Measurements from ENCODE around the gene MOGAT1.
"Not testable (repeated sequence)": the region's sequence is repeated elsewhere in the genome, so short reads cannot be mapped to it uniquely, and the experiment has no call there.

Gene MOGAT1

GRCh38 chr2:222713002-222713401 lies 41.5 kb downstream of the MOGAT1 start:
- DNase-seq = no peak

DNA sequence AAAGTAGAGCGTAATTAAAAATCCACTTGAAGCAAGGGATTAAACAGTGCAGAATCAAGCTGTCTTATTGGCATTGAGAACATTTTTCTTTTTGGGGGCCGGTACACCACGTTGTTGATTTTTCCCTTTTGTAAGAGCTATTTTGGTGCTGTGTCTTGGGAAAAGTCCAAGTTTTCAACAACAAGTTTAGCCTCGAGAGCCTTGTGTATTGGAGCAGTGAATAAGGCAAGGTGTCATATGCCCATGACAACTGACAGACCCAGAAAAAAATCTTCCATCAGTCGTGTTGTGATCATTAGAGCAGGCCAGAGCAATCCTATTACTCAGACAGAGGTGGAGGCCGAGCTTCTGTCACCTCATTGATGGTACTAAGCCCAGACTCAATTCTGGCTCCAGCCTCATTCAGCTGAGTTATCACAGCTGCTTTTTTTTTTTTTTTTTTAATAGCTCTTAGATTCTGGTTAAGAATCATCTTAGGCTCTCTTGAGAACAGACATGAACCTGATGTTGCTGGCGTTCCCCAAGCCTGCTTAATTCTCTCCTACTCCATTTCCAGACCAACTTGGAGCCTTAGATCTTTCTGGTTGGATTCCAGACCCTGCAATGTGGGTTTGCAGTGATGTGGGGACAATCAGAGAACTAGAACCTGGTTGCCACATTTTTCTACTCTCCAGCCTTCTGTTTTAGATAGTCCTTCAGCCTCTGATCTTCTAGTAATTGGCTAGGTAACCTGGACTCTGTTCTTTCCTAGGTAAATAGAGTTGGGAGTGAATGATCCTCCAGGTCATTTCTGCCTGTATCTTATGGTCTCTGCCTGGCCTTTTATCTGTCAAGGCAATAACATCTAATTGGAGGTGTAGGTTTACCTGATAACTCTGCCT lies 43.1 kb downstream of the MOGAT1 start:
- no peak for DNase-seq

DNA sequence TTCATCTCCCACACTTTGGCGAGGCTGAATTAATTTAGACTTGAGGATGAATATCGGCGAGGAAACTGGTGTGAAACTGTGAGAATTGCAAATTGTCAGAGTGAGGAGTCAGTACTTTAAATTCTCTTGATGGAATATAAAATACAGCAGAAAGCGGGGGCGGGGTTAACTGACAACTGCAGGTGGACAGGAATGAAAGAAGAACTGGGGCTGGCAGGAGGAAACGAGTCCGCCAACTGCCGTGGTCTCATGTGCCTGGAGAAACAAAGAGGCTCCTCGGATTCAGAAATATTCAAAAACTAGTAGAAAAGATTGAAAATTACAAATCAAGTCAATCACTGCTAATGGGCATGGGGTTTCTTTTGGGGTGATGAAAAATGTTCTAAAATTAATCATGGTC lies 44.3 kb downstream of the MOGAT1 start:
- DNase-seq = no peak

DNA sequence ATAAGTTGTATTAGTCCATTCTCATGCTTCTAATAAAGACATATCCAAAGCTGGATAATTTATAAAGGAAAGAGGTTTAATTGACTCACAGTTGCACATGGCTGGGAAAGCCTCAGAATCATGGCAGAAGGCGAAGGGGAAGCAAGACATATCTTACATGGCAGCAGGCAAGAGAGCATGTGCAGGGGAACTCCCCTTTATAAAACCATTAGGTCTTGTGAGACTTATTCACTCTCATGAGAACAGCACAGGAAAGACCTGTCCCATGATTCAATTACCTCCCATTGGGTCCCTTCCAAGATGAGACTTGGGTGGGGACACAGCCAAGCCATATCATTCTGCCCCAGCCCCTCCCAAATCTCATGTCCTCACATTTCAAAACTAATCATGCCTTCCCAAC lies 48.3 kb downstream of the MOGAT1 start:
- DNase-seq = not testable (repeated sequence)

DNA sequence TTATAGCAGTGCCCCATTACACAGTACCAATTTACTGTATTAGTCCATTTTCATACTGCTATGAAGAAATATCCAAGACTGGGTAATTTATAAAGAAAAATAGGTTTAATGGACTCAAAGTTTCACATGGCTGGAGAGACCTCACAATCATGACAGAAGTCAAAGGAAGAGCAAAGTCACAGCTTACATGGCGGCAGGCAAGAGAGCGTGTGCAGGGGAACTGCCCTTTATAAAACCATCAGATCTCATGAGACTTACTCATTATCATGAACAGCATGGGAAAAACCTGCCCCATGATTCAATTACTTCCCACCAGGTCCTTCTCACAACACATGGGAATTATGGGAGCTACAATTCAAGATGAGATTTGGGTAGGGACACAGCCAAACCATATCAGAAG lies 50.1 kb downstream of the MOGAT1 start:
- not testable (repeated sequence) for DNase-seq

DNA sequence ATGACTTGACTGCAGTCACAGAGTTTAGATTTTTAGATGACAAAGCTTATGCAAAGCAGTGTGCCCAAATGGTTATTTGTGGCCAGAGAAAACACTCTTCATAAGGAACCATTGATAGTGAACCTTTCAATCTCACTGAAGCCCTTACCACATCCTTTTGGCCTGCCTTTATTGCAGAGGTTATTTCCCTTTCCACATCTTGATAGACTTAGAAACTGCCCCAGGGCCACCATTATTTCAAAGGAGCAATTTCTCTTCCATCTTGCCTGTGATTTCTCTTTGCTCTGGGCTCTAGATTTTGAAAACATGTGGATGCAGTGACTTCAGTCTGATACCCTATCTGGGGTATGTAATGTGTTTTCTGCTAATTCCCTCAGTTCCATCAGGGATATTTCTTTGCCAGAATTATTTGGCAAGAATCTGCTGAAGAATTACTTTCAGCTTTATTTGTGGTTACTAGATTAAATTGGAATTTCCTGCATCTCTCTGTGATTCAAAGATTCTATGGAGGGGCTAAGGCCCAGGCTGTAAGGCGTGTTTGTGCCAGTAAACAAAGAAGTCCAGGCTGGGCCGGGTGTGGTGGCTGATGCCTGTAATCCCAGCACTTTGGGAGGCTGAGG lies 51.0 kb downstream of the MOGAT1 start:
- DNase-seq = no peak

GRCh38 chr2:222724208-222724607 lies 52.8 kb downstream of the MOGAT1 start:
- DNase-seq = no peak

- DNase-seq = no peak
These were observed 57.2 kb downstream of the MOGAT1 start for GRCh38 chr2:222728621-222729020.

- no peak for DNase-seq
These were observed 59.0 kb downstream of the MOGAT1 start for GRCh38 chr2:222730366-222730999.

DNA sequence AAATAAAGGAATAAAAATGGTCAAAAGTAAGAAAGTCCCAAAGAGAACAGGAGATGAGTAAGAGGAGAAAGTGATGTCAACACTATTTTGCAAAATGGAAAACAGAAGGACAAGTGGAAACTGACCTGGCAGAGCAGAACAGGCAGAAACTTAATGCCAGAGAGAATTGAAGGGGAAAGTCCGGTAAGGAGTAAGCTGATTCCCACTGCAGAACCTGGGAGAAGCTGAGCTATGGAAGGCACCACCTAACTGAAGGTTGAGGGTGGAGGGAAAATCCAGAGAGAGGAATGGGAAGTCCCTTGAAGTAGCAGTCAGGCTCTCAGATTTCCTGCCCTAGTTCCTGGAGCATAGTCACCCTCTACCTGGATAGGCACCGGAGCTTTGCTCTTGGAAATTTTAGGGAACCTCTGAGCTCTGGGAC lies 59.8 kb downstream of the MOGAT1 start:
- no peak for DNase-seq

- no peak for DNase-seq
These were observed 61.2 kb downstream of the MOGAT1 start for GRCh38 chr2:222732489-222733178.

DNA sequence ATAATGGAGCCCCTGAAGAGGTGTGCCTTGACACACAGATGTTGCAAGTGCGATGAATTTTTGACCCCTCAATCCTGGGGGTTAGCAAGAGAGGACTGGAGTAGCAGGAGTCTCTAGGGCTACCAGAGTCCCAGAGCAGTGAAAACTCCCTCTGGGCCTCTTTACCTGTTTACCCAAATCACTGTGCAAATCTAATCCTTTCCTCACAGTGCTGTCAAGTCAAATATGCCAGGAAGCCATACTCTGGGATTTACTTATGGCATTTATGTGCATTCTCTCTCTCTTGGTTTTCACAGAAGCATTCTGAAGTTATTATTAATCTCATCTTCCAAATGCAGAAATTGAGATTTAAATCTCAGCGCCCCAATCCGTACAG lies 62.0 kb downstream of the MOGAT1 start:
- DNase-seq = no peak

DNA sequence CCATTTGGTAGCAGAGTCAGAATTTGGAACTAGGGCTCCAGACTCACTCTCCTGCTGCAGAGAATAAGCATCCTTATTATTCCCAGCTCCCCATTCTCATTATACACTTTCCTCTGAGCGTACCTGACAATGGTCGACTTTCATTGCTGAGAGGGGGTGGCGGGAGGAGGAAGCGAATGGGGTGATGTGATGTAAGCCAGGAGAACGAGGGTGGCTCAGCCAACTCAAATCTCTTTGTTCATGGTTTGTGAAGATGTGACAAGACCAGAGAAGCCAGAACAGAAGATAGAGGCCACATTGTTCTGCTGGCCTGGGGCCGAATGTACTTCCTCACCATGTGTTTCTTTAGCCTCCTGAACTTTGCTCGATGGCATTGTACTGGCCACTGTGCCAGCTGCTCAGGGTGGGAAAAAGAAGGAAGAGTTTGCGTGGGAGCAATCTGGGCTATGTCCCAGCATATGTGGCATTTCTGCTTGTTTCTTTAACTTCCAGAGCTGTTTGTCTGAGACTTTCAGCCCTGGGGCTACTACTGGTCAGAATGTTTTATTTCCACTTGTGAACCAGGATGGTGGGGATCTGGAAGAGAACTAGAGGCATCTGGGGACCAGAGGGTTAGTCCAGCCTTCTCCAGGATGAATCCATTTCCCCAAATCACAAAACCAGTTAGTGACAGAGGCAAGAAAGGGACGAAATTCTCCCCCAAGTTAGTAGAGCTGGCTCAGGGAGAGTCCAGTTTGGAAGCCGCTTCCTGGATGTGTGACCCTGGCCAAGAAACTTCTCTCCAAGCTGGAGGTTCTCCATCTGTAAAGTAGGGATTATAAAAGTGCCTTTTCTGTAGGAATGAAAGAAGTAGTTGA lies 62.6 kb downstream of the MOGAT1 start:
- DNase-seq = no peak

GRCh38 chr2:222734703-222735014 lies 63.2 kb downstream of the MOGAT1 start:
- no peak for DNase-seq

DNA sequence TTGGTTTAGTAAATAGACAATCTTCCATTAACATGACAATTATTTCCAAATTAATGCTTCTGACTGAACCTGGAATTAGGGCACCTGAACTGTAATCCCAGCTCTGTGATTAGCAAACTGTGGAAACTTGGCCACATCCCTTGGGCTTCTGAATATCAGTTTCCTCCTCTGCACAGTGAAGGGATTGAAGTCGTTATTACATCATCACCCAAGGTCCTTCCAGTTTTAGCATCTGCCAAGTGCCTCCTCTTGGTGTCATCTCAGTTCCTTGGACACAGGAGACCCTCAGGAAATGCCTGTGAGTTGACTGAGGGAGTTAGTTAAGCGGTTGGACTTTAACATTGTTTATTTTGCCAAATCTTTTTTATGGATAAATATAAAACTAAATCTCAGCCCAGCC lies 64.8 kb downstream of the MOGAT1 start:
- no peak for DNase-seq

GRCh38 chr2:222736924-222737323 lies 65.5 kb downstream of the MOGAT1 start:
- DNase-seq = no peak

DNA sequence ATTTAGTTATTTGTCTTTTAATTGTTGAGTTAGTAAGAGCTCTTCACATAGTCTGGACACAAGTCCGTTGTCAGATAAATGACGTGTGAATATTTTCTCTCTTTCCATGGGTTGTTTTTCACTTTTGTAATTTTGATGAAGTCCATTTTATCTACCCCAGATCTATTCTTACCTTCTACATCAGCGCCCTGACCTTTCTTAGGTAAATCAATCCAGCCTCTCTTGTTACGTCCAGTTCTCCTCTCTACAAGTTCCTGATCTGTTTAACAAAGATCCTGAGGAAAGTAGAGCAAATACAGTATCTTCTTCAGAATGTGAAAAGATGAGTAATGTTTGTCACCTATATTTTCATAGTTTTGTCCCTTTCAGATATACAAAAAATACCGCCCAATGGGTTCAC lies 66.9 kb downstream of the MOGAT1 start:
- DNase-seq = no peak

DNA sequence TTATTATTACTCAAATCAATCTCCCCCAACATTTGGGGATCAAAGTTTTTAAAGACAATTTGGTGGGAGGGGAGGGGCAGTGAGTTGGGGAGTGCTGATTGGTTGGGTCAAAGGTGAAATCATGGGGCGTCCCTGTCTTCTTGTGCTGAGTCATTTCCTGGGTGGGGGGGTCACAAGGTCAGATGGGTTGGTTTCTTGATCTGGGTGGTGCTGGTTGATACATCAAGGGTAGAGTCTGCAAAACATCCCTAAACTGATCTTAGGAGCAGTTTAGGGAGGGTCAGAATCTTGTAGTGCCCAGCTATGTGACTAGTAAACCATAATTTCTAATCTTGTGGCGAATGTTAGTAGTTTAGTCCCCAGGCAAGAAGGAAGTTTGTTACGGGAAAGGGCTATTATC lies 67.4 kb downstream of the MOGAT1 start:
- DNase-seq = no peak

DNA sequence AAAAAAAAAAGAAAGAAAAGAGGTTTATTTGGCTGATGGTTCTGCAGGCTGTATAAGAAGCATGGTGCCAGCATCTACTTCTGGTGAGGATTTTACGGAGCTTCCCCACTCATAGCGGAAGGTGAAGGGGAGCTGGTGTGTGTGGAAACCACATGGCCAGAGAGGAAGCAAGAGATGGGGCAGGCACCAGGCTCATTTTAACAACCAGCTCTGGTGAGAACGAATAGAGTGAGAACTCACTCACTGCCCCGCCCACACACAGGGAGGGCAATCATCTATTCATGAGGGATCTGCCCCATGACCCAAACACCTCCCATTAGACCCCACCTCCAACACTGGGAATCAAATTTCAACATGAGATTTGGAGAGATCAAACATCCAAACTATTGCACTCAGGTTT lies 68.5 kb downstream of the MOGAT1 start:
- DNase-seq = no peak

- no peak for DNase-seq
These were observed 71.9 kb downstream of the MOGAT1 start for GRCh38 chr2:222743251-222743812.

DNA sequence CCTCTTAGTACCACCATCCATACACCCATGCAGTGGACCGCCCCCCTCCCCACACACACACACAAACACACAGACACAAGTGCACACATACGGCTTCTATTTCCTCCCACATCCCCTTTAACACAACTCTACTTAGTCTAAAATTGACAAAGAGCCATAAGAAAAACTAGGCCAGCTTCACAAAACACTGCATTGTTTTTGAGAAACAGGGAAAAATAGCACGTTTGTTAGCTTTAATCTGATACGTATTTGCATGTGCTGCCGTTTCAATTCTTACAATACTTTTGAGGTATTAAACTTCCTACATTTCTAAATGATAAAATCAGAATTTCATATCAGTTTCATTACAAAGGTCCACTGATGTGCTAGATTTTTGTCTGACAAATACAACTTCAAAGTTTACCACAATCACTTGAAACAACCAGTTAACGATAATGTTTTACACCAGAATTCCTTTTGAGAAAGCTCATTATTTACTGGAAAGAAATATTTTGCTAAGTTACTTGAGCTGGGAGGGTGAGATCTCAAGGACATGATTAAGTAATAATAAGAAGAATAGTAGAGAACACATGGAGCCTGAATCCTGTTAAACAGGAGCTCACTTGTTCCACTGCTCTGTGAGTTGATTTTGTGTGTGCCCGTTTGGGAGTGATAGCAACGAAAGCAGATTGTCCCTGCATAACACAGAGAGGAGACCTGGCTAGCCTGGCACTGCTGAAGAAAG lies 74.5 kb downstream of the MOGAT1 start:
- no peak for DNase-seq

Measured in NCI-H510A treated with DMSO at 0.1 percent for 48 hours (cell line).